Forelimb muscle (tissue), 1 donor: ENCODE data around the gene CYP4F12. TPM values are rescaled to one million over a fixed set of nuclear protein-coding genes. Genes with fewer than 3 reads are reported as not detected.

ENCODE experiments used
- DNase-seq: peaks from one replicate; pipeline ENCODE4 v3.0.0-alpha.2; 2013; ENCODE audit warnings: low read depth
- polyA plus RNA-seq: library from polyadenylated mRNA; unstranded; fragments of 120-200 nt; gene quantifications from one replicate; pipeline ENCODE4 v1.2.1, GENCODE V29; 2013; ENCODE audit not compliant: insufficient read length

CYP4F12 gene
- polyA plus RNA-seq = 0.62 TPM

GRCh38 chr19:15672580-15673175, at the start of gene CYP4F12:
Gene CYP4F12 (plus strand): TSS chr19:15673087. CDS start chr19:15673530, 443 bp downstream.
- DNase-seq = peak; percentile 1

GRCh38 chr19:15623711-15624318, 49.1 kb upstream of the CYP4F12 start:
- DNase-seq = no peak

GRCh38 chr19:15628236-15629002, 44.5 kb upstream of the CYP4F12 start:
- no peak for DNase-seq

- DNase-seq = no peak
These were observed 43.6 kb upstream of the CYP4F12 start for GRCh38 chr19:15629003-15629880.

GRCh38 chr19:15631817-15632216, 41.1 kb upstream of the CYP4F12 start:
- DNase-seq = no peak

- no peak for DNase-seq
These were observed 39.6 kb upstream of the CYP4F12 start for GRCh38 chr19:15633082-15633835.

GRCh38 chr19:15634105-15634504, 38.8 kb upstream of the CYP4F12 start:
- DNase-seq = no peak

- no peak for DNase-seq
These were observed 37.7 kb upstream of the CYP4F12 start for GRCh38 chr19:15635016-15635805.

GRCh38 chr19:15636026-15636425, 36.9 kb upstream of the CYP4F12 start:
- no peak for DNase-seq

GRCh38 chr19:15639596-15639995, 33.3 kb upstream of the CYP4F12 start:
- DNase-seq = no peak

GRCh38 chr19:15640294-15640903, 32.5 kb upstream of the CYP4F12 start, which contains the start of gene CYP4F3:
Gene CYP4F3 (plus strand): TSS chr19:15640897. CDS start chr19:15641416, 519 bp downstream.
- no peak for DNase-seq

GRCh38 chr19:15640904-15641597, 31.8 kb upstream of the CYP4F12 start:
- no peak for DNase-seq

GRCh38 chr19:15641901-15642491, 30.9 kb upstream of the CYP4F12 start:
- DNase-seq = no peak

GRCh38 chr19:15642807-15643206, 30.1 kb upstream of the CYP4F12 start:
- DNase-seq = no peak

GRCh38 chr19:15643387-15643786, 29.5 kb upstream of the CYP4F12 start:
- no peak for DNase-seq

- no peak for DNase-seq
These were observed 28.7 kb upstream of the CYP4F12 start for GRCh38 chr19:15644066-15644741.

- no peak for DNase-seq
These were observed 28.1 kb upstream of the CYP4F12 start for GRCh38 chr19:15644816-15645215.

GRCh38 chr19:15649526-15649925, 23.4 kb upstream of the CYP4F12 start:
- DNase-seq = no peak
